Measurements from ENCODE around the gene HIKESHI. TPM values are rescaled to one million over a fixed set of nuclear protein-coding genes. Genes with fewer than 3 reads are reported as not detected.

HIKESHI gene
- total RNA-seq, 4 donors from 2014 or later: 42.0 to 75.9 (median 53.2) TPM

- intact Hi-C loops (cut with DNase I; ENCODE audit: low total_unique reads): no loop called here
- TF ChIP-seq POLR2A (IDR thresholded peaks at IDR 0.05) (no peak), CTCF (IDR thresholded peaks at IDR 0.05) (no peak)
- H3K36me3 ChIP-seq: no peaks in the 10 kb centered on the region
Observed at GRCh38 chr11:86259730-86260129, 42.3 kb upstream of the HIKESHI start.

GRCh38 chr11:86261328-86261727, 40.7 kb upstream of the HIKESHI start:
- no peaks in the 10 kb centered on the region for H3K27me3 ChIP-seq
- H3K4me1 ChIP-seq: no peaks in the 10 kb centered on the region
- H3K4me3 ChIP-seq: no peak overlapping the region
- no peak for TF ChIP-seq CTCF (IDR thresholded peaks at IDR 0.05)
- TF ChIP-seq POLR2A (IDR thresholded peaks at IDR 0.05): no peak
- no peak overlapping the region for H3K27ac ChIP-seq
- no peaks in the 10 kb centered on the region for H3K36me3 ChIP-seq
- DNase-seq: no peak
- intact Hi-C loops (cut with DNase I; ENCODE audit: low total_unique reads): no loop called here
- no peaks in the 10 kb centered on the region for H3K9me3 ChIP-seq

More at GRCh38 chr11:86259730-86260129, 42.3 kb upstream of the HIKESHI start:
- H3K9me3 ChIP-seq: no peaks in the 10 kb centered on the region
- H3K4me1 ChIP-seq: peaks cover 0 to 7% of the 10 kb centered on the region in 2 donors
- no peaks in the 10 kb centered on the region for H3K27me3 ChIP-seq
- no peak for DNase-seq
- no peak overlapping the region for H3K4me3 ChIP-seq
- H3K27ac ChIP-seq: no peak overlapping the region

GRCh38 chr11:86262387-86262786, 39.7 kb upstream of the HIKESHI start:
- H3K36me3 ChIP-seq: no peaks in the 10 kb centered on the region
- no peak overlapping the region for H3K4me3 ChIP-seq
- no peaks in the 10 kb centered on the region for H3K9me3 ChIP-seq
- TF ChIP-seq POLR2A (IDR thresholded peaks at IDR 0.05) (no peak), CTCF (IDR thresholded peaks at IDR 0.05) (no peak)
- H3K27me3 ChIP-seq: no peaks in the 10 kb centered on the region
- no peak overlapping the region for H3K27ac ChIP-seq
- DNase-seq: no peak
- intact Hi-C loops (cut with DNase I; ENCODE audit: low total_unique reads): no loop called here
- H3K4me1 ChIP-seq: no peaks in the 10 kb centered on the region

GRCh38 chr11:86264649-86265048, 37.4 kb upstream of the HIKESHI start:
- no peak overlapping the region for H3K4me3 ChIP-seq
- intact Hi-C loops (cut with DNase I; ENCODE audit: low total_unique reads): no loop called here
- H3K36me3 ChIP-seq: no peaks in the 10 kb centered on the region
- no peaks in the 10 kb centered on the region for H3K27me3 ChIP-seq
- H3K9me3 ChIP-seq: no peaks in the 10 kb centered on the region
- DNase-seq: no peak
- no peak overlapping the region for H3K27ac ChIP-seq
- TF ChIP-seq POLR2A (IDR thresholded peaks at IDR 0.05): no peak
- TF ChIP-seq CTCF (IDR thresholded peaks at IDR 0.05): no peak
- H3K4me1 ChIP-seq: no peaks in the 10 kb centered on the region

GRCh38 chr11:86265194-86265593, 36.8 kb upstream of the HIKESHI start:
- H3K27ac ChIP-seq: no peak overlapping the region
- no peaks in the 10 kb centered on the region for H3K4me1 ChIP-seq
- no peaks in the 10 kb centered on the region for H3K36me3 ChIP-seq
- no peak overlapping the region for H3K4me3 ChIP-seq
- H3K9me3 ChIP-seq: no peaks in the 10 kb centered on the region
- intact Hi-C loops (cut with DNase I; ENCODE audit: low total_unique reads): no loop called here
- H3K27me3 ChIP-seq: no peaks in the 10 kb centered on the region
- DNase-seq: no peak
- TF ChIP-seq POLR2A (IDR thresholded peaks at IDR 0.05): no peak

- Histone ChIP-seq H3K27ac (no peak overlapping the region), H3K4me1 (peaks cover 0 to 3% of the 10 kb centered on the region in 2 donors), H3K9me3 (no peaks in the 10 kb centered on the region), H3K4me3 (no peak overlapping the region), H3K27me3 (no peaks in the 10 kb centered on the region), H3K36me3 (no peaks in the 10 kb centered on the region)
- TF ChIP-seq POLR2A (IDR thresholded peaks at IDR 0.05) (no peak), CTCF (IDR thresholded peaks at IDR 0.05) (no peak)
- intact Hi-C loops (cut with DNase I; ENCODE audit: low total_unique reads): no loop called here
- no peak for DNase-seq
Observed at GRCh38 chr11:86269645-86270044, 32.4 kb upstream of the HIKESHI start.
